Activated T-helper 2 cell treated with anti-CD3 and anti-CD28 coated beads, Interferon-gamma antibody, Interleukin-2, Interleukin-4, amounts not matched to agents 10 μg/mL and 5 μg/mL and 100 μg/mL, durations not matched to agents 14 hours and 24 hours and 36 hours (primary cell): ENCODE results near the gene UBAP1. TPM values are rescaled to one million over a fixed set of nuclear protein-coding genes. Genes with fewer than 3 reads are reported as not detected.
"Not testable (repeated sequence)": the region's sequence is repeated elsewhere in the genome, so short reads cannot be mapped to it uniquely, and the experiment has no call there.

ENCODE experiments used
- DNase-seq: peaks from one replicate; pipeline ENCODE4 v3.0.0; 2021; ENCODE audit warnings: low spot score
- H3K27ac Mint-ChIP-seq: one replicate; pipeline ENCODE4 v1.8.0; 2021; ENCODE audit warnings: mixed read lengths
- H3K27me3 Mint-ChIP-seq: one replicate; pipeline ENCODE4 v1.8.0; 2021; ENCODE audit warnings: low read depth, mixed read lengths
- H3K36me3 Mint-ChIP-seq: one replicate; pipeline ENCODE4 v1.8.0; 2021; ENCODE audit warnings: low read depth, mixed read lengths
- H3K4me1 Mint-ChIP-seq: one replicate; pipeline ENCODE4 v1.8.0; 2021; ENCODE audit warnings: low read depth, mixed read lengths
- H3K4me3 Mint-ChIP-seq: one replicate; pipeline ENCODE4 v1.8.0; 2021; ENCODE audit warnings: low read depth, mild to moderate bottlenecking, moderate library complexity, mixed read lengths
- H3K9me3 Mint-ChIP-seq: one replicate; pipeline ENCODE4 v1.8.0; 2021; ENCODE audit warnings: mixed read lengths
- intact Hi-C: fragments of 100-400 bp; cut with micrococcal nuclease; formaldehyde crosslinking; loops from one replicate; pipeline ENCODE4 v1.15.1; 2023
- total RNA-seq: library from RNA; stranded (reverse); gene quantifications from 2 replicates; pipeline ENCODE4 v1.2.3, GENCODE V29; 2022

UBAP1 gene
- 33.6 and 33.7 TPM in 2 replicates for total RNA-seq

- DNase-seq, result peak; percentile 95
- intact Hi-C loops, result loop anchor here (1.0 to 5.0 kb wide), 5 partner anchors 74 to 939 kb away; partner anchors contain the start of genes ATOSB, KIF24, NUDT2 and UBAP2
- no peaks in the 10 kb centered on the region for H3K27me3 Mint-ChIP-seq
- peak within 1 kb of the TSS; percentile 90 for H3K4me3 Mint-ChIP-seq
- H3K27ac Mint-ChIP-seq, result peak within 1 kb of the TSS; percentile 94
- peaks cover 11% of the 10 kb centered on the region for H3K4me1 Mint-ChIP-seq
- H3K9me3 Mint-ChIP-seq, result no peaks in the 10 kb centered on the region
- H3K36me3 Mint-ChIP-seq, result peaks cover 16% of the 10 kb centered on the region
These were observed at the start of gene UBAP1 for GRCh38 chr9:34178436-34179212. UBAP1 (plus strand) TSS chr9:34179043; CDS start chr9:34220915, 41,872 bp downstream.

GRCh38 chr9:34131571-34131970, 47.3 kb upstream of the UBAP1 start:
- Mint-ChIP-seq H3K27me3 (no peaks in the 10 kb centered on the region), H3K27ac (no peak overlapping the region), H3K4me3 (no peak overlapping the region), H3K4me1 (peaks cover 3% of the 10 kb centered on the region), H3K36me3 (no peaks in the 10 kb centered on the region), H3K9me3 (no peaks in the 10 kb centered on the region)
- no peak for DNase-seq
- intact Hi-C loops, result no loop called here

- intact Hi-C loops, result no loop called here
These were observed 45.4 kb upstream of the UBAP1 start for GRCh38 chr9:34133436-34133949.

DNA sequence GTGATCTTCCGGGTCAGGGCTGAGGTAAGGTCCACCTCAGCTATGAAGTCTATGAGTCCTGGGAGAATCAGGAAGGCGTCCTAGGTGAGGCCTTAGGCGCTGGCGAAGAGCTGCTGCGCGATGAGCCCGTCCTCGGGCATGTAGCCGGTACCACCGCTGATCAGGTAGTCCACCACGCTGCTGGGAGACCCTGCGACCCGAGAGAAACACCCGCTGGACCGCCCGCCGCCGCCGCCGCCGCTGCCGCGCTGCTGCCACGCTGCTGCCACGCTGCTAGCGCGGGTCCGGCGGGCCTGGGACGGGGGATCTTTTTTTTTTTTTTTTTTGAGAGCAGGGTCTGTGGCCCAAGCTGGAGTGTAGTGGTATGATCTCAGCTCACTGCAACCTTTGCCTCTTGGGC, 44.3 kb upstream of the UBAP1 start:
- Mint-ChIP-seq H3K36me3 (no peaks in the 10 kb centered on the region), H3K27me3 (no peaks in the 10 kb centered on the region), H3K4me1 (peaks cover 1% of the 10 kb centered on the region), H3K9me3 (no peaks in the 10 kb centered on the region), H3K4me3 (no peak overlapping the region), H3K27ac (no peak overlapping the region)
- intact Hi-C loops, result no loop called here
- no peak for DNase-seq

More at GRCh38 chr9:34133436-34133949, 45.4 kb upstream of the UBAP1 start:
- H3K4me1 Mint-ChIP-seq, result no peaks in the 10 kb centered on the region
- no peaks in the 10 kb centered on the region for H3K27me3 Mint-ChIP-seq
- H3K4me3 Mint-ChIP-seq, result no peak overlapping the region
- no peak overlapping the region for H3K27ac Mint-ChIP-seq
- H3K9me3 Mint-ChIP-seq, result no peaks in the 10 kb centered on the region
- H3K36me3 Mint-ChIP-seq, result no peaks in the 10 kb centered on the region
- no peak for DNase-seq

DNA sequence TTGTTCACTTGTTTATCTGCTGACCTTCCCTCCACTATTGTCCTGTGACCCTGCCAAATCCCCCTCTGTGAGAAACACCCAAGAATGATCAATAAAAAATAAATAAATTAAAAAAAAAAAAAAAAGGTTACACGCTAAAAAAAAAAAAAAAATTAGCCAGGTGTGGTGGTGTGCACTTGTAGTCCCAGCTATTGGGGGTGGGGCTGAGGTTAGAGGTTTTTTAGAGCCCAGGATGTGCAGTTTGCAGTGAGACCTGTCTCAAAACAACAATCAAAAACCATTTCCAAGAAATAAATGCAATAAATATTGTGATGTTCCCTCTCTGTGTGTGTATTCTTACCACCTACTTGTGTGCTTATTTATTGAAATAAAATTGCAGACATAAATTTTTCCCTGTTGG, 40.2 kb upstream of the UBAP1 start:
- H3K4me1 Mint-ChIP-seq, intact Hi-C loops, H3K9me3 Mint-ChIP-seq, H3K4me3 Mint-ChIP-seq, H3K27ac Mint-ChIP-seq, H3K36me3 Mint-ChIP-seq, DNase-seq, H3K27me3 Mint-ChIP-seq: not testable (repeated sequence)

DNA sequence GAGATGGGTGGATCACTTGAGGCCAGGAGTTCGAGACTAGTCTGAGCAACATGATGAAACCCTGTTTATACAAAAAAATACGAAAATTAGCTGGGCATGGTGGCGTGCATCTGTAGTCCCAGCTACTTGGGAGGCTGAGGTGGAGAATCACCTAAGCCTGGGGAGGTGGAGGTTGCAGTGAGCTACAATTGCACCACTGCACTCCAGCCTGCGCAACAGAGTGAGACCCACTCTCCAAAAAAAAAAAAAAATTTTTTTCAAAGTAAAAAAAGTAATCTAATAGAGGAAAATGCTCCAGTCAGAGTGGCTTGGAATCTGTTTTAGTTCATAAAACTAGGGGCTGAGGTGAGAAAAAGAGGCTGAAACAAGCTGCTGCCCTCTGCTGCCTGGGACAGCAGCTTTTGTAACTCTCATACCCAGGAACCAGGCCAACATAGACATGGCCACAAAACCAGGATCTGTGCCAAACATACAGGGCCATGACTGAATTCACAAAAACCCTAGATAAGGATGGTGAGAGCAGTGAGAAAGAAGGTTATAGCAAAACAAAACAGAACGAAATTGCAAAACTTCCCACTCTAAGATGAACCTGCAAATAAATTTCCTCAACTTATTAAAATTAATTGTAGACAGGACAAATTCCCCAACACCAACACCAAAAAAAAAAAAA, 39.2 kb upstream of the UBAP1 start:
- no peaks in the 10 kb centered on the region for H3K9me3 Mint-ChIP-seq
- no peaks in the 10 kb centered on the region for H3K36me3 Mint-ChIP-seq
- intact Hi-C loops, result no loop called here
- DNase-seq, result no peak
- H3K4me3 Mint-ChIP-seq, result no peak overlapping the region
- H3K27me3 Mint-ChIP-seq, result peaks cover 8% of the 10 kb centered on the region
- H3K27ac Mint-ChIP-seq, result no peak overlapping the region
- peaks cover 1% of the 10 kb centered on the region for H3K4me1 Mint-ChIP-seq

GRCh38 chr9:34140853-34141252, 38.0 kb upstream of the UBAP1 start:
- Mint-ChIP-seq H3K4me3 (no peak overlapping the region), H3K27me3 (peaks cover 8% of the 10 kb centered on the region), H3K36me3 (no peaks in the 10 kb centered on the region), H3K9me3 (no peaks in the 10 kb centered on the region), H3K4me1 (peaks cover 1% of the 10 kb centered on the region), H3K27ac (no peak overlapping the region)
- DNase-seq, result no peak
- intact Hi-C loops, result no loop called here

GRCh38 chr9:34143116-34143515, 35.7 kb upstream of the UBAP1 start:
- intact Hi-C loops, result no loop called here
- peaks cover 1% of the 10 kb centered on the region for H3K4me1 Mint-ChIP-seq
- peaks cover 11% of the 10 kb centered on the region for H3K27me3 Mint-ChIP-seq
- H3K36me3 Mint-ChIP-seq, result no peaks in the 10 kb centered on the region
- DNase-seq, result no peak
- H3K27ac Mint-ChIP-seq, result no peak overlapping the region
- no peaks in the 10 kb centered on the region for H3K9me3 Mint-ChIP-seq
- H3K4me3 Mint-ChIP-seq, result no peak overlapping the region

DNA sequence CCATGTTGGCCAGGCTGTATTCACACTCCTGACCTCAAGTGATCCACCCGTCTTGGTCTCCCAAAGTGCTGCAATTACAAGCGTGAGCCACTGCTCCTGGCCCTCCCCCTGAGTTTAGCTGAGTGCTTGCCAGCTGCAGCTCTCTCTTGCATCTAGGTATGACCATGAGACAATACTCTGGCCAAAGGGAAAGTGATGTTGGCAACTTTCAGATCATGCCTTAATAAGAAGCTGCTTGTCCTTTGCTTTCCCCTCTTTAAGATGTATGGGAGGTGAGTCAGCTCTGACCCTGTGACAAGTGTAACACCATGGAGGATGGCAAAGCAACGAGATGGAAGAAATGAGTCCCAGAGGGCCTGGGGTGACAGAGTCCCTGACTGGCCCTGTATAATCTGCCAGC, 33.7 kb upstream of the UBAP1 start:
- no peak for DNase-seq
- intact Hi-C loops, result no loop called here
- Mint-ChIP-seq H3K36me3 (no peaks in the 10 kb centered on the region), H3K27ac (no peak overlapping the region), H3K9me3 (no peaks in the 10 kb centered on the region), H3K27me3 (peaks cover 11% of the 10 kb centered on the region), H3K4me3 (no peak overlapping the region), H3K4me1 (no peaks in the 10 kb centered on the region)

- intact Hi-C loops, result no loop called here
- H3K27me3 Mint-ChIP-seq, result peaks cover 12% of the 10 kb centered on the region
- no peaks in the 10 kb centered on the region for H3K9me3 Mint-ChIP-seq
- H3K4me3 Mint-ChIP-seq, result no peak overlapping the region
- no peak for DNase-seq
- H3K27ac Mint-ChIP-seq, result no peak overlapping the region
- H3K36me3 Mint-ChIP-seq, result no peaks in the 10 kb centered on the region
- no peaks in the 10 kb centered on the region for H3K4me1 Mint-ChIP-seq
These were observed 27.4 kb upstream of the UBAP1 start for GRCh38 chr9:34151398-34151797.

DNA sequence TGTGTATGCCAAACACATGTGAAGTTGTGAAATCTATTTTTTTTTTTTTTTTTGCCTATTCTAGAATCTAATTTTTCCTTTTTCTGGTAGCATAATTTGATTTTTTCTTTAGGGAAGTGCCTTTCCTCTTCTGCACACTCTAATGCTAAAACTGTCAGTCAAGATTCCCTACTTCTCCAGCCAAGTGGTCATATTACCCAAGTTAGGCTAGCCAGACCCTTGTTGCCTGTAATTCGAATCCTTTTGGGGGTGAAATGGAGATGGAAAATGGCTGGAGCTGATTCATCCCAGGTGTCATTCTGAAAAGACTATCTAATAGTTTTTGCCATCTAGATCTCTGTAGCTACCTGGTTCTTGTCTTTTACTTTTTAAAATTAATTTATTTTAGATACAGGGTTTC, 24.8 kb upstream of the UBAP1 start:
- no peak overlapping the region for H3K4me3 Mint-ChIP-seq
- DNase-seq, result no peak
- no peaks in the 10 kb centered on the region for H3K9me3 Mint-ChIP-seq
- H3K27ac Mint-ChIP-seq, result no peak overlapping the region
- no peaks in the 10 kb centered on the region for H3K4me1 Mint-ChIP-seq
- no peaks in the 10 kb centered on the region for H3K36me3 Mint-ChIP-seq
- intact Hi-C loops, result no loop called here
- peaks cover 10% of the 10 kb centered on the region for H3K27me3 Mint-ChIP-seq

- Mint-ChIP-seq H3K36me3 (no peaks in the 10 kb centered on the region), H3K4me1 (no peaks in the 10 kb centered on the region), H3K4me3 (no peak overlapping the region), H3K9me3 (no peaks in the 10 kb centered on the region), H3K27me3 (peaks cover 4% of the 10 kb centered on the region), H3K27ac (no peak overlapping the region)
- intact Hi-C loops, result no loop called here
- DNase-seq, result no peak
These were observed 21.5 kb upstream of the UBAP1 start for GRCh38 chr9:34157318-34157717.

DNA sequence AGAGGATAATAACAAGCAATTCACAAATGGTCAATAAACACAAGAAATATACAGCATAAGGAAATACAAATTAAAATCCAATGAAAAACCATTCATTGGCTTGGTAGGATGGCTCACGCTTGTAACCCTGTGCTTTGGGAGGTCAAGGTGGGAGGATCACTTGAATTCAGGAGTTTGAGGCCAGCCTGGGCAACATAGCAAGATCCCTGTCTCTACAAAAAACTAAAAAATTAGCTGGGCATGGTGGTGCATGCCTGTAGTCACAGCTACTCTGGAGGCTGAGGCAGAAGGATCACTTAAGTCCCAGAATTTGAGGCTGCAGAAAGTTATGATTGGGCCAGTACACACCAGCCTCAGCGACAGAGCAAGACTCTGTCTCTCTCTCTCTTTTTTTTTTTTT, 20.9 kb upstream of the UBAP1 start:
- Mint-ChIP-seq H3K4me1 (no peaks in the 10 kb centered on the region), H3K36me3 (no peaks in the 10 kb centered on the region), H3K4me3 (no peak overlapping the region), H3K27ac (no peak overlapping the region), H3K27me3 (peaks cover 4% of the 10 kb centered on the region), H3K9me3 (no peaks in the 10 kb centered on the region)
- intact Hi-C loops, result no loop called here
- no peak for DNase-seq
